Panc1 (cell line): ENCODE measurements around the gene SLC44A4.
"Not testable (repeated sequence)": the region's sequence is repeated elsewhere in the genome, so short reads cannot be mapped to it uniquely, and the experiment has no call there.

Experiments
- POLR2AphosphoS5 ChIP-seq: IDR thresholded peaks from 2 replicates; pipeline ENCODE4 v1.6.1; 2012; ENCODE audit warnings: mild to moderate bottlenecking, low read depth, low read length, moderate library complexity
- SIN3A ChIP-seq: IDR thresholded peaks from 2 replicates; pipeline ENCODE4 v1.6.1; 2012; ENCODE audit warnings: low read depth, mild to moderate bottlenecking, low read length, moderate library complexity, borderline replicate concordance; ENCODE audit not compliant: insufficient read depth
- TF ChIP-seq, protein P1 (sequence below): fragments of 450-650 bp; IDR thresholded peaks from 2 replicates; pipeline ENCODE4 v1.5.1; 2017; ENCODE audit warnings: mild to moderate bottlenecking
- TF ChIP-seq, protein P2 (sequence below), 2 experiments: IDR thresholded peaks; 2 replicates each; pipeline ENCODE4 v1.6.1; 2011 to 2012; ENCODE audit warnings: low read depth in 2 of 2, control low read depth in 1 of 2, low read length in 1 of 2, mild to moderate bottlenecking in 1 of 2, moderate library complexity in 1 of 2; ENCODE audit not compliant: insufficient read depth in 1 of 2

DNA sequence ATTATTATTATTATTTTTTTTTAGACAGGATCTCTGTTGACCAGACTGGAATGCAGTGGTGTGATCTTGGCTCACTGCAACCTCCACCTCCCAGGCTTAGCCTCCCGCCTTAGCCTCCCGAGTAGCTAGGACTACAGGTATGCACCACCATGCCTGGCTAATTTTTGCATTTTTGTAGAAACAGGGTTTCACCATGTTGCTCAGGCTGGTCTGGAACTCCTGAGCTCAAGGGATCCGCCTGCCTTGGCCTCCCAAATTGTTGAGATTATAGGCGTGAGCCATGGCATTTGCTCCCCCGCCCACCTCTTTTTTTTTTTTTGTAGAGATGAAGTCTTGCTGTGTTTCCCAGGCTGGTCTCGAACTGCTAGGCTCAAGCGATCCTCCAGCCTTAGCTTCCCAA, 30.5 kb upstream of the SLC44A4 start:
- TF ChIP-seq, protein P1, sequence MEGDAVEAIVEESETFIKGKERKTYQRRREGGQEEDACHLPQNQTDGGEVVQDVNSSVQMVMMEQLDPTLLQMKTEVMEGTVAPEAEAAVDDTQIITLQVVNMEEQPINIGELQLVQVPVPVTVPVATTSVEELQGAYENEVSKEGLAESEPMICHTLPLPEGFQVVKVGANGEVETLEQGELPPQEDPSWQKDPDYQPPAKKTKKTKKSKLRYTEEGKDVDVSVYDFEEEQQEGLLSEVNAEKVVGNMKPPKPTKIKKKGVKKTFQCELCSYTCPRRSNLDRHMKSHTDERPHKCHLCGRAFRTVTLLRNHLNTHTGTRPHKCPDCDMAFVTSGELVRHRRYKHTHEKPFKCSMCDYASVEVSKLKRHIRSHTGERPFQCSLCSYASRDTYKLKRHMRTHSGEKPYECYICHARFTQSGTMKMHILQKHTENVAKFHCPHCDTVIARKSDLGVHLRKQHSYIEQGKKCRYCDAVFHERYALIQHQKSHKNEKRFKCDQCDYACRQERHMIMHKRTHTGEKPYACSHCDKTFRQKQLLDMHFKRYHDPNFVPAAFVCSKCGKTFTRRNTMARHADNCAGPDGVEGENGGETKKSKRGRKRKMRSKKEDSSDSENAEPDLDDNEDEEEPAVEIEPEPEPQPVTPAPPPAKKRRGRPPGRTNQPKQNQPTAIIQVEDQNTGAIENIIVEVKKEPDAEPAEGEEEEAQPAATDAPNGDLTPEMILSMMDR: not testable (repeated sequence)
- not testable (repeated sequence) for TF ChIP-seq SIN3A, POLR2AphosphoS5
- TF ChIP-seq, protein P2, sequence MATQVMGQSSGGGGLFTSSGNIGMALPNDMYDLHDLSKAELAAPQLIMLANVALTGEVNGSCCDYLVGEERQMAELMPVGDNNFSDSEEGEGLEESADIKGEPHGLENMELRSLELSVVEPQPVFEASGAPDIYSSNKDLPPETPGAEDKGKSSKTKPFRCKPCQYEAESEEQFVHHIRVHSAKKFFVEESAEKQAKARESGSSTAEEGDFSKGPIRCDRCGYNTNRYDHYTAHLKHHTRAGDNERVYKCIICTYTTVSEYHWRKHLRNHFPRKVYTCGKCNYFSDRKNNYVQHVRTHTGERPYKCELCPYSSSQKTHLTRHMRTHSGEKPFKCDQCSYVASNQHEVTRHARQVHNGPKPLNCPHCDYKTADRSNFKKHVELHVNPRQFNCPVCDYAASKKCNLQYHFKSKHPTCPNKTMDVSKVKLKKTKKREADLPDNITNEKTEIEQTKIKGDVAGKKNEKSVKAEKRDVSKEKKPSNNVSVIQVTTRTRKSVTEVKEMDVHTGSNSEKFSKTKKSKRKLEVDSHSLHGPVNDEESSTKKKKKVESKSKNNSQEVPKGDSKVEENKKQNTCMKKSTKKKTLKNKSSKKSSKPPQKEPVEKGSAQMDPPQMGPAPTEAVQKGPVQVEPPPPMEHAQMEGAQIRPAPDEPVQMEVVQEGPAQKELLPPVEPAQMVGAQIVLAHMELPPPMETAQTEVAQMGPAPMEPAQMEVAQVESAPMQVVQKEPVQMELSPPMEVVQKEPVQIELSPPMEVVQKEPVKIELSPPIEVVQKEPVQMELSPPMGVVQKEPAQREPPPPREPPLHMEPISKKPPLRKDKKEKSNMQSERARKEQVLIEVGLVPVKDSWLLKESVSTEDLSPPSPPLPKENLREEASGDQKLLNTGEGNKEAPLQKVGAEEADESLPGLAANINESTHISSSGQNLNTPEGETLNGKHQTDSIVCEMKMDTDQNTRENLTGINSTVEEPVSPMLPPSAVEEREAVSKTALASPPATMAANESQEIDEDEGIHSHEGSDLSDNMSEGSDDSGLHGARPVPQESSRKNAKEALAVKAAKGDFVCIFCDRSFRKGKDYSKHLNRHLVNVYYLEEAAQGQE (IDR thresholded peaks at IDR 0.05; ENCODE audit: insufficient read depth in 1 of 2, low read depth in 2 of 2, low read length in 1 of 2): not testable (repeated sequence)
